Neural progenitor cell (in vitro differentiated cells): ENCODE measurements around the gene MBNL2.

Experiments used
- EZH2phosphoT487 ChIP-seq: fragments of 200-600 bp; sonication (generic); IDR thresholded peaks from 2 replicates; pipeline ENCODE4 v1.6.1; 2017; ENCODE audit warnings: antibody characterized with exemption
- TF ChIP-seq, protein P1 (sequence below): fragments of 200-600 bp; sonication (generic); IDR thresholded peaks from 2 replicates; pipeline ENCODE4 v1.5.1; 2017; ENCODE audit warnings: antibody characterized with exemption, mild to moderate bottlenecking

DNA sequence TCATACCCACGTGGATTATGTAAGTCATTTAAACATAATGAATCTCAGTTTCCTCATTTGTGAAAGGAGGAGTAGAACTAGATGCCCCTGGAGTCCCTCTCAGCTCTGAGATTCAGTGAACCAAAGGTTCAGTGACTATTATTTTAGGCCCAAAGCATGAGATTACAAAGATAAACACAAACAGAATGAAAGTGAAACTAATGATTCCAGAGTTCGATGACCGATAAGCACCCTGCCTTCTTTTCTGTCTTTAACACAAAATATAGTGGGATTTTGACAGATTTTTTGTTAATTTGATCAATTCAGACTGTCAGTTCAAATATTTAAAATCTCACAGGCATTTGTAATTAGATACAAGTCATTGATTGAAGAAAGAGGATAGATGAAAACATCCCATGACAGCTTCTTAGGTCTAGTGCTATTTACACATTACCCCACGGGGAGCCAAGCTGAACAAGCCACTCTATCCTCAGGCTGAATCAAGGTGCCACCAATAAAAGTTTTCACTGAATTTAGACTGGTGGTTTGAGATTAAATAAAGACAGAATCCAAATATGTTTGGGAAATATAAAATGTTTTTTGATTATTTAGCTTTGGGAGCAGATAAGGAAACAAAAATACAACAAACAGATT is 147.2 kb downstream of the MBNL2 start:
- TF ChIP-seq, protein P1, sequence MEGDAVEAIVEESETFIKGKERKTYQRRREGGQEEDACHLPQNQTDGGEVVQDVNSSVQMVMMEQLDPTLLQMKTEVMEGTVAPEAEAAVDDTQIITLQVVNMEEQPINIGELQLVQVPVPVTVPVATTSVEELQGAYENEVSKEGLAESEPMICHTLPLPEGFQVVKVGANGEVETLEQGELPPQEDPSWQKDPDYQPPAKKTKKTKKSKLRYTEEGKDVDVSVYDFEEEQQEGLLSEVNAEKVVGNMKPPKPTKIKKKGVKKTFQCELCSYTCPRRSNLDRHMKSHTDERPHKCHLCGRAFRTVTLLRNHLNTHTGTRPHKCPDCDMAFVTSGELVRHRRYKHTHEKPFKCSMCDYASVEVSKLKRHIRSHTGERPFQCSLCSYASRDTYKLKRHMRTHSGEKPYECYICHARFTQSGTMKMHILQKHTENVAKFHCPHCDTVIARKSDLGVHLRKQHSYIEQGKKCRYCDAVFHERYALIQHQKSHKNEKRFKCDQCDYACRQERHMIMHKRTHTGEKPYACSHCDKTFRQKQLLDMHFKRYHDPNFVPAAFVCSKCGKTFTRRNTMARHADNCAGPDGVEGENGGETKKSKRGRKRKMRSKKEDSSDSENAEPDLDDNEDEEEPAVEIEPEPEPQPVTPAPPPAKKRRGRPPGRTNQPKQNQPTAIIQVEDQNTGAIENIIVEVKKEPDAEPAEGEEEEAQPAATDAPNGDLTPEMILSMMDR = no peak
- TF ChIP-seq EZH2phosphoT487 = no peak
